GM19240 (cell line): Measurements from ENCODE around the gene TRPM8.
"Not testable (repeated sequence)": the region's sequence is repeated elsewhere in the genome, so short reads cannot be mapped to it uniquely, and the experiment has no call there.

Source experiments
- DNase-seq: peaks from one replicate; pipeline ENCODE4 v3.0.0; 2011; ENCODE audit warnings: low spot score; ENCODE audit not compliant: insufficient read length

Gene TRPM8

DNA sequence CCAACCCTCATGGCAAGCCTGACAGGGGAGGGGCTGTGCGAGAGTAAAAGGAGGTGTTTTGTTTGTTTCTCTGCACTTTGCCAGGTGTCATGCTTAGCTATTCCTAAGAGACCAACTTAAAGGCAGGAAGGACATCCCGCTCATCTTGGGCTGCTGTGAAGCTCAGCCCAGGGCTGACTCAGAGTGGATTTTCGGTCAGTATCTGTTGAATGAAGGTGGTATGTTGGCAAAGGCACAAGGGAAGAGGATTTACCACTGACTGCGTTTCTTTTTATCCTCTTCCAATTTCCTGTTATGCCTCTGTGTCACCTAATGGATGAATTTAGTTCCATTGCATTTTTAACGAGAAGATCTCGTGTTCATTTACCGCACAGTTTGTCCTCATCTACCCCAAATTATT lies 18.9 kb downstream of the TRPM8 start:
- DNase-seq = no peak

DNA sequence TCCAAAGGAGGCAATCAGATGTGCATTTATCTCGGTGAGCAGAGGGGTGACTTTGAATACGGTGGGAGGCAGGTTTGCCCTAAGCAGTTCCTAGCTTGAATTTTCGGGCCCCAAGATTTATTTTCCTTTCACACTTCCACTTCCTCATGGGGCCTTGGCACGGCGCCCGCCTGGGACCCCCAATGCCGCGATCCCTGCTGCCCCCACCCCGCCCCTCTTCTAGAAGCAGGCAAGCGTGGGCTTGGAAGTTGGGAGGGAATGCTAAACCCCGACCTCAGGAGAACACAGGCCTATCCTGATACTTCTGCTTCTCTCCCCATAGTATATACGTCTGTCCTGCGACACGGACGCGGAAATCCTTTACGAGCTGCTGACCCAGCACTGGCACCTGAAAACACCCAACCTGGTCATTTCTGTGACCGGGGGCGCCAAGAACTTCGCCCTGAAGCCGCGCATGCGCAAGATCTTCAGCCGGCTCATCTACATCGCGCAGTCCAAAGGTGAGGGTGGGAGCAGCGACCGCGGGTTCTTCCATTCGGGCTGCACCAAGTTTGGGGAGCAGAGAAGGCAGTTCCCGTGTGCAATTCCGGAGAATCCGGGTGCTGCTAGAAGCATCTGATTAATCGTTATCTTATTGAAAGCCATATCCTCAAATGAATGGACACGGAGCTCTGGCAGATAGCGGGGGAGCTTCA lies 21.6 kb downstream of the TRPM8 start:
- DNase-seq = no peak

DNA sequence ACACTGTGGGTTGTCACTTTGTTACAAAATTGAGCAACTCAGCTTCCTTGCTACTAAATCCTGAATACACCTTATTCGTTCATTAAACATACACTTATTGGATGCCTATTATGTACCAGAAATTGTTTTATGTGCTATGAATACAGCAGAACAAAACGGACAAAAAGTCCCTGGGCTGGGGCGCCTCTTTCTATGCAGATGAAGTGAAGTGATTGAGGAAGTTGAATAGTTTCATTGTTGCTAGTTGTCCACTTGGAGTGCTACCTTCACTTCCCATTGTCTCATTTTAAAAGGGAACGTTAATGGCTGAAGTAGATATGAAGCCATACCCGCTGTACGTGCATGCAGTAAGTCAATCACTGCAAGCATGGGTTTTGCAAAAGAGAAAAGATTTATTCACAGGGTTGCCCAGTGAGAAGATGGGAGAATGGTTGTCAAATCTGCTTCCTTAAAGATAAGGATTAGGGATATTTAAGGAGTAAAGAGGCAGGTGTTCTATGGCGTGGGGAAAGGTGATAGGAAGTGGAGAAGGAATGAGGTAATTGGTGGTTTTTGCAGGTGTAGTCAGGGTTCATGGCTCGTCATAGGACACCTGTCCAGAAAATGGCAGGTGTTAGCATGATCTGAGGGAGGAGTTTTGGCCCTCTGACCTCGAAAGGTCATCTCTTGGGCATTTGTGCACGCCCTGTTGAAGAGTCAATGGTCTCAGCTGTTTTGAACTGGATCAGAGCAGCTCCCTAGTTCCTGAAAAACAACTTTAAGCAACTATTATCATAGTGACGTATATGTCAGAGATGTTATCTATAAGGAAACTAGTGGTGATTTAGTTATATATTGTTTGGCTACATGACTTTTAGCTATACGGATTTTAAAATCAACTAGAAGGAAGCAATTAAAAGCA lies 23.5 kb downstream of the TRPM8 start:
- no peak for DNase-seq

DNA sequence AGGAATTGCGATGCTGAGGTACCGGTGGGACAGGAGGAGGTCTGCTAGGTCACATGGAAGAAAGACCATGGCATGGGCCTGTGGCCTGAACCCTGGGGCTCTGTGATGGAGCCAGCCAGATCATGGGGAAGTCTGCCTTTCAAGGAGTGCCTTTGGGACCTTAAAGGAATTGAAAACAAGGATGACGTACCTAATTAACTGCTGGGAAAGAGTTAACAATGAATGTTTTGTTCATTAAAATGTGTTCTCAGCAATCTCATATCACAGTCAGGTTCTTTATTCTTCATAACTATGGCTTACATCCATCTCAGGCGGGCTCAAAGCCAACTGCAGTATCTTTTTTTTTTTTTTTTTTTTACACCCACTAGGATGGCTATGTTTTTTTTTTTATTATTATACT lies 25.6 kb downstream of the TRPM8 start:
- no peak for DNase-seq

DNA sequence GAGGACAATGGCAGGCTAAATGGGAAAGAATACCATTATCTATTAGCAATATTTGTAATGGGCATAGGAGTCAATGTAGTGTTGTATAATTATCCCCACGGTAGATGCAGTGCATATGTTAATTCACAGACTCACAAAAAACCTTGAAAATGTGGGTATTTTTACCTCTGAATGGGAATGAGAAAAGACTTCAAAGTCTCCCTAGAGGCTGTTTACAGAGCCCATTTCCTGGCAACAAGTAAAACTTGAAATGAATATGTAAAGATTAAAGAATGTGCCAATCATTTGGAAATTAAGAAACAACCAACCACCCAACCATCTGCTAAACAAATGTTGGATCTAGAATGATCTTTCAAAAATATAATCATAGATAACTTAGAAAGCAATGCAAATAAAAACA lies 27.1 kb downstream of the TRPM8 start:
- DNase-seq = no peak

DNA sequence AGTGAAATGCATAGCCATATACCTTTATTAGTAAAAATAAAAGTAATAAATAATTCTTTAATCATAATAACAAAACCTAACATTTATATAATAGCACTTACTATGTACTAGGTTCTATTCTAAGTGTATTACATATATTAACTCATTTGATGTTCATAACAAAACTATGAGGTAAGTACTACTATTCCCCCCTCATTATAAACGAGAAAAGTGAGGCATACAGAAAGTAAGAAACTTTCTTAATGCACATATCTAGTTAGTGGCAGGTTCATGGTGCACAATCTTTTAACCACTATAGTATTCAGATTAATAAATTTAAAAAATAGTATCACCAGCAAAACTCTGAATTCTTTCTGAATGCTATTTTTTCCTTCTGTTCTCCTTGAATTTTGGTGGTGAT lies 27.5 kb downstream of the TRPM8 start:
- no peak for DNase-seq

DNA sequence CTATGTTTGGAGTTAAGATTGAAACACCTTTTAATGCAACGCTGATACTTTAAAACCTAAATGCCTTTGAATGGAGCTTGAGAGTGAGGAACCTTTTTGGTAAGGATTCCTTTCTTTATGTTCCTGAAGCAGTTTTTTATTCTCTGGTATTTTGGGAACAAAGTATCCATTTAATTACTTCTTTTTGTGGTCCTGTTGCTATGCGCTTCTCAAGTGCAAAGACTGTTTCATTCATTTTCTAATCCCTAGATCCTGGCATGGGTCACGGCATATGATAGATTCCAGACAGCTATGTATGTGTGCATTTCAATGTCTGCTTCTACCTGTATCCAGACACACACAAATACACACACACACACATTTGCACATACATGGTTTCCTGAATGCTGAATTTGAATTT lies 28.0 kb downstream of the TRPM8 start:
- DNase-seq = no peak

DNA sequence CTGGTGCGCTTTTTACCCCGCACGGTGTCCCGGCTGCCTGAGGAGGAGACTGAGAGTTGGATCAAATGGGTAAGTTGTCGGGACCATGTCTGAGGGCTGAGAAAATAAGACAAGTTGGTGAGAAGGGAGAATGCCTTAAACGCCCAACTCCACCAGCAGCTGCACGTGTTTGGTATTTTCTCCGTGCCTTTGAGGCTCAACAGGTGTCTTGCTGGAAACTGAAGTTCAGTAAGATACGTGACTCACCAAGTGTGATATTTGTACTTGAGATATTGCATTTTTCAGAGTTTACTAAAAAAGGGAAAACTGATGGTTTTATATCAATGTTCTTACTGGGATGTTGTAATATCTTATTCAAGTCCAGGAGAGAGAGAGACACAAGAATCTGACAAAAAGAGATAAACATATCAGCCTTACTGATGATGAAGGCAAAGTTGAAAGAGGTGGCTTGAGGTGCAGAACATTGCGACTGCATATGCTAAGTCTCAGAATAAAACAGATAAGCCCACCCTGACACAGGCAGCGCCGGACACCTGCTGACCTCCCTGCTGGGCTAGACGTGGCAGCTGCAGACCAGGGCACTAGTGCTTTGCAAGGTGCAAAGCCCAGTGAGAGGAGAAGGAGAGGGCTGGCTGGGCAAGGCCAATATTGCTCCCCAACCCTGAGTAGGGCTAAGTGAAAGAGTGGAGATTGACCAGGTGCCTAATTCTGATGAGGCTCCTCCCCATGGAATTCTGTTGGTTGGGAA lies 33.1 kb downstream of the TRPM8 start:
- no peak for DNase-seq

DNA sequence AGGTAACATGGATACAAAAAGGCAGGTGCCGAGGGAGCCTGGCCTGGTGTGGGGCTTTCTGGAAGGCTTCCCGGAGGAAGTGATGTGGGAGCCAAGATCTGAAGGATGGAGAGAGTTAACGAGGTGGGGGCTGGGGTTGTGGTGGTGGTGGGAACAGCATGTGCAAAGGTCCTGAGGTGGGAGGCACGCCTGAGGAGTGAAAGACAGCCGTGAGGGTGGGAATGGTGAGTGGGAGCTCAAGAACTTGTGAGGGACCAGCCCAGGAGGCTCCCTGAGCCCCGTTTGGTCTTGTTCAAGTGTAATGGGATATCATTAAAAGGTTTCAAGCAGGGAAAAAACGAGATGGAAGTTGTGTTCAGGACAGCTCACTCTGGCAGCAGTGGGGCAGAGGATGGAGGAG lies 35.2 kb downstream of the TRPM8 start:
- DNase-seq = no peak

DNA sequence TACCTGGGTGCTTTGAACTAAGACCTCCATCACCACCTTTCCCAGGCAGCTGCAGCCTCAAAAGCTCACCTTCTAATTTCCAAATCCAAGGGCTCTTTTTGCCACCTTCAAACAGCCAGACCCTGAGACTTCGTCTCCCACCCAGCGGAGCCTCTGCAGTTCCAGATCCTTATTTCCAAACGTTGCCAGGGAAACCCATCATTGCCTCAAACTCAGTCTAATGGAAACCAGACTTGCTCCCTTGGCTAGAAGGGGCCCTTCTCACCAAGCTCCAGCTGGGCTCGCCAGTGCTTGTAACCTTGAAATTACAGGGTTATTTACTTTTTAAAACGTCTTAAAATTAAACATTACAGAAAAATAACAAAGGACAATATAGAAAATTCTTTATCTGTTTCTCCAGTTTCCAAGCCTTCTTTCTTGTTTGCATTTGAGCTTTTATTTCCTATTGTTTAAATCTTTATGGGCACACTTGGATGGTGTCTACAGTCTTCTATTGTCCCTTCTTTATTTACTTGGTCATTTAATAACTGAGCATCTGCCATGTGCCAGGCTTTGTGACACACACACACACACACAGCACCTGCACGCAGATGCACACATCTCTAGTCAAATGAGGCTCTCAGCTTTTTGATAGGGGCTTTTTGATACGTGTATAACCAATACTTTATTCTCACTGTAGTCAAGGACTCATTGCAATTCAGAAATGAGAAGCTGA lies 36.1 kb downstream of the TRPM8 start:
- no peak for DNase-seq

DNA sequence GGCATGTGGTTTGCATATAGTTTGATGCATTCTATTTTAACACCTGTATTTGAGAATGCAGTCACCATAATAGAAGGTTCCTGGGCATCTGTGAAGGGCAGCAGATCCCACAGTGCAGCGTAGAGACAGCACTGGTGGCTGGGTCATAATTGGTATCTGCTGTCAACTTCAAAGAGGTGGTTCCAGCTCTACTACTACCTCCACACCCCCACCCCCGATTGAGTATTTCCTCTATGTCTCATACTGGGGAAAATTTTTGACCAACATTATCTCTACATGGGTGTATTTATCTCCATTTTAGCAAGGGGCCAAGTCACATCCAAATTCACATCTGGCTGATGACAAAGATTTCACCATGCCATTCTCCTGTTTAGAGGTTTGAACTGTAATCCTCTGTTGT lies 43.0 kb downstream of the TRPM8 start:
- DNase-seq = no peak

DNA sequence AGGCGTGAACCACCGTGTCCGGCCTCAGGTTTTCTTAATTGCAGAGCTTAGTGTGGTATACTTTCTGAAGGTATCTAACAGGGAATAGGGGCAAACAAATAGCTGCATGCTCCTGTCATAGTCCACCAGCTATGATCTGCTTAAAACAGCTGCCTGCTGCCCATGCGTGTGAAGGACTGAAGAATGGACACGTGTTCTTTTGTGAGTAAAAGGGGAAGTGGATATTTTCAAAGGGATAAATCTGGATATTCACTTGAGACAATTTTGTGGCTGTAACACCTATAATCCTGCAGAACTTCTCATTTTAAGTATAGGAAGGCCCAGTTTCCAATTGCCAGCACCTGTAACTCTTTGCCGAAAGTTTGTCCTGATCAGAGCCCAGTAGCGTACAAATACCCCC lies 44.7 kb downstream of the TRPM8 start:
- no peak for DNase-seq

DNA sequence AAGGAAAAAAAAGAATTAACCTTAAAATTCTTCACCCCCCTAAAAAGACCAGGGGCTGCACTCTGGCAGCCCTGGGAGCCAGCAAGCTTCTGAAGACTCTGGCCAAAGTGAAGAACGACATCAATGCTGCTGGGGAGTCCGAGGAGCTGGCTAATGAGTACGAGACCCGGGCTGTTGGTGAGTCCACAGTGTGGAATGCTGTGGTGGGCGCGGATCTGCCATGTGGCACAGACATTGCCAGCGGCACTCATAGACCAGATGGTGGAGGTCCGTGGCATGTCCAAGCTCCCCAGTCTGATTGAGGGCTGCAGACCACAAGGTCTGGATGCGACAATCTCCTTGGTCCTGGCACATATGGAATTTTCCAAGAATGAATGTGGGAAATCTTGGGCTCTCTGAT lies 47.4 kb downstream of the TRPM8 start:
- no peak for DNase-seq

DNA sequence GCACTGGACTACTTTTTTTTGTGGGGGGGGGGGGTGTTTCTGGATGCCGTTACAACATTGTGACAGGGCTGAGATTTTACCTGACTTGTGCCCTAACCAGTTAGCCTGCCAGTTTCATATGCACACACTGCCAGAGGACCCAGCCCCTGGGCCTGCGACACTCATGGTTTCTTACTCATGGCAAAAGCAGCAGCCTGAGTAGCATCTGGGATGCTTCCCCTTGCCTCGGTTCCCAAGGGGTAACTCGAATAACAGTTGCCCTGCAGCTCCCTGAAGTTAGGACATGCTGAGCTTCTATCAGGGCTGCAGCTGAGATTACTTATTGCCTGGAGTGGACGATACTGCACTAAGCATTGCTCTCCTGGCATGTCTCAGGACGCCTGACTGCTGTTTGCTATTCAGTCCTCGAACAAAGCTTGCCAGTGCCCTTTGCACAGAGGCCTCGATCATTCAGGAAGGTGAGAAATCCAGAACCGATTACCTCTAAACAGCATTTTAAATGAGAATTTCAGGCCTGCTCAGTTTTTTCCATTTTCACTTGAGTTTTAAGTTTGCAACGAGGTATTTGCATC lies 47.9 kb downstream of the TRPM8 start:
- DNase-seq = no peak

DNA sequence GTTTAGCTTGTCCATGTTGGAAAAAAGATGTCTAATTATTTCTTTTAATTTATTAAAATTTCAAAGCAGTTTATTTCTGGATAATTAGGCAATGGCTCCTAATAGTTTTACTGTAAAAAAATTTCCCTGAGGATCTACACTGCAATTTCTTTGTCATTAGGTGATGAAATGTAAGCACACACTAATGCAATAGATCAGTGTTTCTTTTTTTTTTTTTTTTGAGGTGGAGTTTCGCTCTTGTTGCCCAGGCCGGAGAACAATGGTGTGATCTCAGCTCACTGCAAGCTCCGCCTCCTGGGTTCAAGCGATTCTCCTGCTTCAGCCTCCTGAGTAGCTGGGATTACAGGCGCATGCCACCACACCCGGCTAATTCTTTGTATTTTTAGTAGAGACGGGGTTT lies 48.5 kb downstream of the TRPM8 start:
- DNase-seq = not testable (repeated sequence)

DNA sequence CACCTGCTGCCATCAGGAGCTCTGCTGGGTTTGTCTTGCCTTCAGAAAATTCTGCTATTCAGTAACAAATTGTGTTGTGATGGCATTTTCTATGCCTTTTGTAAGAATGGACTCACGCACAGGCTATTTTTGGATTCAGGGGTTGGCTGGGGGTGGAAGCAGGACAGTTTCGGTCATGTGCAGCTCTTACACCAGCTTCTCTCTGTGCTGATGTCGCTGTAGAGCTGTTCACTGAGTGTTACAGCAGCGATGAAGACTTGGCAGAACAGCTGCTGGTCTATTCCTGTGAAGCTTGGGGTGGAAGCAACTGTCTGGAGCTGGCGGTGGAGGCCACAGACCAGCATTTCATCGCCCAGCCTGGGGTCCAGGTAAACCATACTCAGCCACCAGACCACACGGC lies 49.2 kb downstream of the TRPM8 start:
- no peak for DNase-seq

DNA sequence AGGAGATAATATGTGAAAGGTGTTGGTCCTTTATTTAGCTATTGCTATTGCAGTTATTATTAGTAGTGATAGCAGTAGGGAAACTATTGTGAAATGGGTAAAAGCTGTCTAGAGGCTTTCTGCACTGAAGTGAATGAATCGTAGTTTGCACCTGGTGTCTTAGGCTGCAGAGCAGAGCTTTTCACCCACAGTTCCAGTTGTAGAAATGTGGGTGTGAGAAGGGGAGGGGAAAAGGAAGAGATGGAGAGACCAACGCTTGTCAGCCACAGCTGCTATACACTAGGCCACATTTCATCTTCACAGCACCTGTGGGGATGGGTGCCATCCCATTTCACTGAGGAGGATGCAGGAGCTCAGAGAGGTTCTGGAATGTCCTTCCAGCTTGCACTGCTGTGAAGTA lies 50.0 kb downstream of the TRPM8 start:
- no peak for DNase-seq

DNA sequence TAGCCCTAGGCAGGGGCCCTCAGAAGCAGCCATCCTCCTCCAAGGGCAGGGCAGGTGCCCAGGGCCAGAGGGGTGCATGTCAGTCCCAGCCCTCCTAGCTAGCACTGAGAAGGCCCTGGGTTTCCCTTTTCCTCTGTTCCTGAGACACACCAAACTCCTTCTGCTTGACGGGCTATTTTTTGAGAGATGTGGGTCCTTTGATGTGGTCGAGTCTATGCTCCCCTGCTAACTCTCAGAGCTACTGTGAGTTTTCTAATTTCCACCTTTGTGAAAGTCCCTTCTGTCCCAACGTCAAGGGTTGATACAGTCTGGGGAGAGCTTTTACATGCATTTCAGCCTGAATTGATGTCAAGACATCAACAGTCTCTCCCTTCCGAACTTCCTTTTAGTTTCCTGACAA lies 51.4 kb downstream of the TRPM8 start:
- DNase-seq = no peak

DNA sequence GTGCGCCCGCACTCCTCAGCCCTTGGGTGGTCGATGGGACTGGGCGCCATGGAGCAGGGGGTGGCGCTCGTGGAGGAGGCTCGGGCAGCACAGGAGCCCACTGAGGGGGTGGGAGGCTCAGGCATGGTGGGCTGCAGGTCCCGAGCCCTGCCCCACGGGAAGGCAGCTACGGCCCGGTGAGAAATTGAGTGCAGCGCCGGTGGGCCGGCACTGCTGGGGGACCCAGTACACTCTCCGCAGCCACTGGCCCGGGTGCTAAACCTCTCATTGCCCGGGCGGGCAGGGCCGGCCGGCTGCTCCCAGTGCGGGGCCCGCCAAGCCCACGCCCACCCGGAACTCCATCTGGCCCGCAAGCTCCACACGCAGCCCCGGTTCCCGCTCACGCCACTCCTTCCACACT lies 55.3 kb downstream of the TRPM8 start:
- not testable (repeated sequence) for DNase-seq

DNA sequence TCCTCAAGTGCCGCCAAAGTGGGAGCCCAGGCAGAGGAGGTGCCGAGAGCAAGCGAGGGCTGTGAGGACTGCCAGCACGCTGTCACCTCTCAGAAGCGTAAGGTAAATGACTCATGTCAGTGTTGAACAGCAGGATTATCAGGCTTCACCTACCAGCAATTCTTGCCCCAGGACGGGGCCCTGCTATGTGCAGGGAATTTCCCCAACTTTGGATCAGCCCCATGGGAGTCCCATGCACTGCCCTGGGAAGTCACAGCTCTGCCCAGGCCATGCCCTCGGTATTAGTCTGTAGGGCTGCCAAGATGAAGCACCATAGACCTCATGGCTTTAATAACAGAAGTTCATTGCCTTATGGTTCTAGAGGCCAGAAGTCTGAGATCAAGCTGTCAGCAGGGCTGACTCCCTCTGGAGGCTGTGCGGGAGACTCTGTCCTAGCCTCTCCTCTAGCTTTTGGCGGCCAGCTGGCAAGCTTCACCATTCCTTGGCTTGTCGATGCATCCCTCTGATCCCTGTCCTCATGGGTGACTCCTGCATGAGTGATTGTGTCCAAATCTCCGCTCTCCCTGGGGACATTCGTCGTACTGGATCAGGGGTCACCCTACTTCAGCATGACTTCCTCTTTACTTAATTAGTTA lies 55.9 kb downstream of the TRPM8 start:
- DNase-seq = no peak

DNA sequence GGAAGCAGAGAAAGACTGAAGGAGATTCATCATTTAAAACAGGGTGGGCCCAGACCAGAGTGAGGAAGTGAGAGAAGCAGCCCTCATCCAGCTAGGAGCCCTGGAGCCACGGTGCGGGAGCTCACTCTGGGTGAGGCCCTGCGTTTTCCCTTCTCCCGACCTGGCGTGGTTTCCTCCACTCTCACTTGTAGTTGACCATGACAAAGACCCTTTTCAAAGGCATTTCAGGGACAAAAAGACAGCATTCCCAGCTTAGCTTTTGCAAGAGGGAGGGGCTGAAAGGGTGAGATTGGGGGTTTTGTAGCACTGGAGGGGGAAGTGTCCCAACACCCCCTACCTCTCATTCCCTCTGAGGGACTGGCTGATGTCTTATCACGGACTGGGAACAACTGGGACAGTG lies 56.6 kb downstream of the TRPM8 start:
- no peak for DNase-seq
